Measurements from ENCODE around the gene SLC4A7. TPM values are rescaled to one million over a fixed set of nuclear protein-coding genes. Genes with fewer than 3 reads are reported as not detected.

Gene SLC4A7
- total and polyA plus RNA-seq, 9 of the 15 experiments (the other 6 are each of a cell fraction or from before 2014, with no cell fraction given), result 1.7 to 13.6 (median 8.0) TPM

- intact Hi-C loops (cut with micrococcal nuclease), result no loop called here
- Histone ChIP-seq H3K4me3 (no peak overlapping the region), H3K27me3 (ENCODE audit: control insufficient read depth in 2 of 2, insufficient read depth in 2 of 2, low read length in 2 of 2) (no peaks in the 10 kb centered on the region), H3K4me2 (ENCODE audit: insufficient read depth, low read length) (no peak overlapping the region), H3K4me1 (replicated peaks in 1 of 2; ENCODE audit: control insufficient read depth in 2 of 2, insufficient read depth in 2 of 2, low read length in 2 of 2) (no peaks in the 10 kb centered on the region), H3K9me3 (replicated peaks; ENCODE audit: control insufficient read depth, insufficient read depth, low read depth, low read length) (no peaks in the 10 kb centered on the region), H3K27ac (ENCODE audit: extremely low read depth, low read depth, low read length) (no peak overlapping the region), H3K9me1 (ENCODE audit: control insufficient read depth, insufficient read depth, low read length) (no peaks in the 10 kb centered on the region), H2AFZ (ENCODE audit: low read depth, low read length) (no peak overlapping the region), H3K36me3 (ENCODE audit: control insufficient read depth, insufficient read depth, low read length) (no peaks in the 10 kb centered on the region), H3K79me2 (ENCODE audit: control insufficient read depth, insufficient read depth, low read length) (no peaks in the 10 kb centered on the region), H3K9ac (ENCODE audit: insufficient read depth in 1 of 2, low read depth in 2 of 2, low read length in 2 of 2) (no peak overlapping the region), H4K20me1 (replicated peaks; ENCODE audit: control insufficient read depth, insufficient read depth, low read length) (no peaks in the 10 kb centered on the region)
- ChIA-PET POLR2A (no interaction called here), CTCF (ENCODE audit: low intra/inter-chr PET ratio) (no interaction called here)
- DNase-seq (ENCODE audit: extremely low read depth in 1 of 4, low spot score in 3 of 4) (no peak), FAIRE-seq (no peak), ATAC-seq (no peak)
- BruUV-seq (replicated peaks), result no TSS peak
- in situ Hi-C loops (cut with MboI), result no loop called here
- 0% methylated on average over 2 of the region's 2 CpGs for WGBS (ENCODE audit: insufficient coverage, low coverage, missing lambda C conversion rate)
- no peak for TF ChIP-seq ZMIZ1 (IDR thresholded peaks at IDR 0.05; ENCODE audit: low read depth in 2 of 2, low read length in 2 of 2)
- no peak for TF ChIP-seq ZNF449 (CRISPR knock-in tag; IDR thresholded peaks at IDR 0.05)
- no peak for TF ChIP-seq ZC3H11A (IDR thresholded peaks at IDR 0.05; ENCODE audit: low read depth, low read length)
- no peak for TF ChIP-seq NRF1 (conservative IDR thresholded peaks at IDR 0.05 in 1 of 2, IDR thresholded peaks at IDR 0.05 in 1 of 2)
- TF ChIP-seq FOXP1 (CRISPR knock-in tag; IDR thresholded peaks at IDR 0.05), result no peak
- no peak for TF ChIP-seq ZNF398 (CRISPR knock-in tag; IDR thresholded peaks at IDR 0.05)
- TF ChIP-seq E2F8 (IDR thresholded peaks at IDR 0.05; ENCODE audit: low read depth, partially characterized antibody), result no peak
- TF ChIP-seq HMGXB4 (CRISPR knock-in tag; IDR thresholded peaks at IDR 0.05), result no peak
- no peak for TF ChIP-seq CBX8 (IDR thresholded peaks at IDR 0.05; ENCODE audit: borderline replicate concordance, extremely low read depth, low read depth, low read length, poor library complexity, severe bottlenecking)
- no peak for TF ChIP-seq SMAD4 (CRISPR knock-in tag; conservative IDR thresholded peaks at IDR 0.05)
These were observed 139.1 kb downstream of the SLC4A7 start for GRCh38 chr3:27345045-27345444.
